Neutrophil (primary cell): ENCODE data around the gene ERCC4.

Source experiments
- H3K27ac ChIP-seq: fragments of 200-600 bp; sonication (generic); 2 replicates; pipeline ENCODE4 v1.5.1; 2016; ENCODE audit warnings: mild to moderate bottlenecking, moderate library complexity
- H3K27me3 ChIP-seq: fragments of 200-600 bp; sonication (generic); 2 replicates; pipeline ENCODE4 v1.6.0; 2016; ENCODE audit warnings: mild to moderate bottlenecking
- H3K36me3 ChIP-seq: fragments of 200-600 bp; sonication (generic); 2 replicates; pipeline ENCODE4 v1.5.1; 2017
- H3K4me1 ChIP-seq, 2 experiments: fragments of 200-600 bp in 1 of 2; sonication (generic) in 1 of 2; 1 replicate in 1 of 2; 2 replicates in 1 of 2; pipeline versions ENCODE4 v1.5.1 to v1.6.1; 2013 to 2016; ENCODE audit warnings: low read depth in 1 of 2, low read length in 1 of 2, mild to moderate bottlenecking in 1 of 2, moderate library complexity in 1 of 2; ENCODE audit not compliant: control insufficient read depth in 1 of 2, insufficient read depth in 1 of 2
- H3K4me3 ChIP-seq, 2 experiments: fragments of 200-600 bp in 1 of 2; sonication (generic) in 1 of 2; 1 replicate in 1 of 2; 2 replicates in 1 of 2; pipeline ENCODE4 v1.5.1; 2013 to 2016; ENCODE audit warnings: low read depth in 1 of 2, low read length in 1 of 2, mild to moderate bottlenecking in 1 of 2, moderate library complexity in 1 of 2
- H3K9me3 ChIP-seq: fragments of 200-600 bp; sonication (generic); 2 replicates; pipeline ENCODE4 v1.5.1; 2016
- TF ChIP-seq, protein P1 (sequence below): fragments of 200-600 bp; sonication (generic); IDR thresholded peaks from 2 replicates; pipeline ENCODE4 v1.5.1; 2016; ENCODE audit warnings: antibody characterized with exemption

Gene ERCC4

DNA sequence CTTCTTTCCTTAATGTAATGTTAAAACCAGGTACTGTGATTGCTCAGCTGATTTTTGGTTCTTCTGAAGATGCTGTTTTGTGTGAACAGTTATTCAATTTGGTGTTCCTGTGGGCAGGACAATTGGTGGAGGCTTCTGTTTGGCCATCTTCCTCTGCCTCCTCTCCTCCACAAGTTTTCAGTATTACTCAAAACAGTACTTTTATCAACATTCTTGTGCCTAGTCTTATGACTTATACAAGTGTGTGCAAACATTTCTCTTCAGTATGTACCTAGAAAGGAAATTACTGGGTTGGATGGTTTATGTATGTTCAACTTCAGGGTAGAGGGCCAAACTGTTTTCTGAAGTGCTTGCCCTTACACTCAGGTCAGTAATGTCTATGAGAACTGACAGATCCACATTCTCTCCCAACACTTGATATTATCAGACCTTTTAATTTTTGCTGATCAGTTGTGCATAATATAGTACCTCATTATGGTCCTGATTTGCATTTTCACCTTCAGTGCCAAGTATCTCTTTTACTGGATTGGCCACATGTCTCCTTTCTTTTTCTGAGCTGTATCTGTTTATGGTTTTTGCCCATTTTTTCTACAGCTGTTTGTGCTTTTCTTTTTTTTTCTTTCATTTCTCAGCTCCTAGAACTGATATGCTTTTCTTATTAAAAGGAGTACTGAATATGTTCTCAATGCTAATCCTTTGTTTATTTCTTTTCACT is 50.9 kb downstream of the ERCC4 start:
- no peak overlapping the region for H3K27ac ChIP-seq
- H3K27me3 ChIP-seq = no peaks in the 10 kb centered on the region
- no peaks in the 10 kb centered on the region for H3K36me3 ChIP-seq
- no peak overlapping the region for H3K4me3 ChIP-seq
- no peaks in the 10 kb centered on the region for H3K4me1 ChIP-seq
- TF ChIP-seq, protein P1, sequence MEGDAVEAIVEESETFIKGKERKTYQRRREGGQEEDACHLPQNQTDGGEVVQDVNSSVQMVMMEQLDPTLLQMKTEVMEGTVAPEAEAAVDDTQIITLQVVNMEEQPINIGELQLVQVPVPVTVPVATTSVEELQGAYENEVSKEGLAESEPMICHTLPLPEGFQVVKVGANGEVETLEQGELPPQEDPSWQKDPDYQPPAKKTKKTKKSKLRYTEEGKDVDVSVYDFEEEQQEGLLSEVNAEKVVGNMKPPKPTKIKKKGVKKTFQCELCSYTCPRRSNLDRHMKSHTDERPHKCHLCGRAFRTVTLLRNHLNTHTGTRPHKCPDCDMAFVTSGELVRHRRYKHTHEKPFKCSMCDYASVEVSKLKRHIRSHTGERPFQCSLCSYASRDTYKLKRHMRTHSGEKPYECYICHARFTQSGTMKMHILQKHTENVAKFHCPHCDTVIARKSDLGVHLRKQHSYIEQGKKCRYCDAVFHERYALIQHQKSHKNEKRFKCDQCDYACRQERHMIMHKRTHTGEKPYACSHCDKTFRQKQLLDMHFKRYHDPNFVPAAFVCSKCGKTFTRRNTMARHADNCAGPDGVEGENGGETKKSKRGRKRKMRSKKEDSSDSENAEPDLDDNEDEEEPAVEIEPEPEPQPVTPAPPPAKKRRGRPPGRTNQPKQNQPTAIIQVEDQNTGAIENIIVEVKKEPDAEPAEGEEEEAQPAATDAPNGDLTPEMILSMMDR = no peak
- no peaks in the 10 kb centered on the region for H3K9me3 ChIP-seq

DNA sequence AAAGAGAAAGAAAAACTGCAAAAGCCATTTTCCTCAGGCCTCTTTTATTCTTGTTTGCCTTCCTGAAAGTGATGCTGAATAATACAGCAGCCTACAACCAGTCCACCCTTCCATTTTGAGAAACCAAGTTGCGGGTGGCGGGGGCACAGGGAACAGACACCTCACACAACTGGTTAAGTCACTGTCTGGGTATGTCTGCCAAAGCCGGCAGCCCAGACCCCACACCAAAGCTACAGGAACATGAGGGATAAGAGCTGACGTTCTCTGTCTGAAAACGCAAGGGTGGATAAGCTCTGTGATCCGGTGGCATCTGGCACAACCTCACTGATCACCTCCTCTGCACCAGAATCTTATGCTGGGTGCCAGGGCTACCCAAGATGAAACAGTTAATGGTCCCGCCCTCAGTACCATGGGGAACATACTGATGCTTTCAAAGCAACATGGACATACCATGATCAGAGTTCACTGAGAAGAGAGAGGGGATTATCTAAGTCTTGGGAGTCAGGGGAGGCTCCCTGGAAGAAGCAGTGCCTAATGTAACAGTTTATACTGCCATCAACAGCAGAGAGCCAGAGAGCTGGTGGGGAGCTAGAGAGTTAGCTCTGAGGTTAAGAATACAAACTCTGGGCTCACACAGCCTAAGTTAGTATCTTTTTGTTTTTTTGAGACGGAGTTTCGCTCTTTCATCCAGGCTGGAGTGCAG is 53.5 kb downstream of the ERCC4 start:
- no peaks in the 10 kb centered on the region for H3K4me1 ChIP-seq
- no peaks in the 10 kb centered on the region for H3K9me3 ChIP-seq
- H3K27me3 ChIP-seq = no peaks in the 10 kb centered on the region
- H3K36me3 ChIP-seq = no peaks in the 10 kb centered on the region
- H3K4me3 ChIP-seq = no peak overlapping the region
- no peak overlapping the region for H3K27ac ChIP-seq
- TF ChIP-seq, protein P1 = no peak

DNA sequence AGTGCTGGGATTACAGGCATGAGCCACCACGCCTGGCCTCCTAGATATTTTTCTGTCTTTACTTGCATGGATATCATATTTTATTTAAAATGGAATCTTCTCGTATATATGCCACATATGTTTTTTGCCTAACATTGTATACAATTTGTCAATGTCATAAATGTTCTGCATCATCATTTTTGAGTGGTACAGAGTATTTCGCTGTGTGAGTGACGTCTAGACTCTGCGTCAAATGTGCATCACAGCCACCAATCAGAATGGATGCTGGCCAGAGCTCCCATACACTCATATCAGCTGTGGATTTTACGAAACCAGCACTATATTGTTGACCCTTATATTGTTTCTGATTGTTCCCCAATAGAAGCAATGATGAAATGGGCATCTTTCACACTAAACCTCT is 57.2 kb downstream of the ERCC4 start:
- Histone ChIP-seq H3K27me3 (no peaks in the 10 kb centered on the region), H3K36me3 (no peaks in the 10 kb centered on the region), H3K4me1 (no peaks in the 10 kb centered on the region), H3K27ac (no peak overlapping the region), H3K4me3 (no peak overlapping the region), H3K9me3 (no peaks in the 10 kb centered on the region)
- TF ChIP-seq, protein P1 = no peak

DNA sequence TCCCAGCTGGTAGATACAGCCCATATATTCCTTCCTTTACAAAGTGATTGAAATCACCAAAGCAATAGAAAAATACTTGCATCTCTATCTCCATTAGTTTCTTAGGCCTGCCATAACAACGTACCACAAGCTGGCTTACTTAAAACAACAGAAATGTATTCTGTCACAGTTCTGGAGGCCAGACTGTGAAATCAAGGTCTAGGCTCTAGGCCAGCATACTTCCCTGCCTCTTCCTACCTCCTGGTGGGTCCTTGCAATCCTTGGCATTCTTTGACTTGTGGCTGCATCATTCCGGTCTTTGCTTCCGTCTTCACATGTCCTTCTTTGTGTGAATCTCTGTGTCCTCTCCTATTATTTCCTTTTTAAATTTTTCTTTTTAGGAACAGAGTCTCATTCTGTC is 62.5 kb downstream of the ERCC4 start:
- TF ChIP-seq, protein P1 = no peak
- Histone ChIP-seq H3K27me3 (no peaks in the 10 kb centered on the region), H3K9me3 (no peaks in the 10 kb centered on the region)

DNA sequence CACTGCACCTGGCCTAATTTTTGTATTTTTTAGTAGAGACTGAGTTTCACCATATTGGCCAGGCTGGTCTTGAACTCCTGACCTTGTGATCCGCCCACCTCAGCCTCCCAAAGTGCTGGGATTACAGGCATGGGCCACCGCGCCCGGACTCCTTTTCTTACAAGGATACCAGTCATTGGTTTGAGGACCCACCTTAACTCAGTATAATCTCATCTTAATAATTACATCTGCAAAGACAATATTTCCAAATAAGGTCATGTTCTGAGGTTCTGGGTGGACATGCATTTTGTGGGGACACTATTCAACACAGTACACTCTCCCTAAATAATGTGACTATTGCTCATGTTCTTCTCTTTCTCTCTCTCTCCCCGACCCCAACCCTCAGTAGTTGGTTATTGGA is 63.7 kb downstream of the ERCC4 start:
- Histone ChIP-seq H3K27ac (no peak overlapping the region), H3K4me1 (no peaks in the 10 kb centered on the region), H3K9me3 (no peaks in the 10 kb centered on the region), H3K36me3 (no peaks in the 10 kb centered on the region), H3K4me3 (no peak overlapping the region), H3K27me3 (no peaks in the 10 kb centered on the region)
- TF ChIP-seq, protein P1 = no peak

More for the DNA sequence above, 62.5 kb downstream of the ERCC4 start:
- no peaks in the 10 kb centered on the region for H3K36me3 ChIP-seq
- no peak overlapping the region for H3K4me3 ChIP-seq
- H3K27ac ChIP-seq = no peak overlapping the region
- H3K4me1 ChIP-seq = no peaks in the 10 kb centered on the region
